ENCODE results near the gene KIAA0040.

DNA sequence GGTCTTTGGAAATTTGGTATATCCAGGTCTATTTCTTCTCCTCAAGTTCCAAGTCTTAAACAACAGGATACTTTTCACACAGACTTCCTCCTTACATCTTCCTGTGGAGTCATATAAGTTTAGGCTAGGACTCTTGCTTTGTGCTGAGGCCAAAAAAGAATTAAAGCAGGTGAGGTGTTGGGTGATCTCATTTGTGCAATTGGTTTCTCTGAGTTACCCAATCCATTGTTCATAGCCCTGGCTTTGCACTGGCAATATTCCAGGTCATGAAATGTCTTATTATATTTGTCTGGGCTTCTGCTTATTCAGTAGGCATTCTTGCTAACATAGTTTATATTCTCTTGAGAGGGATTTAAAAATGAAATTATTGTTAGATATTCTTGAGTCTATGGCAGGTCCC lies 14.1 kb upstream of the KIAA0040 start:
- TF ChIP-seq GABPA (IDR thresholded peaks at IDR 0.05 in 1 of 2, conservative IDR thresholded peaks at IDR 0.05 in 1 of 2), result no peak
- no peak for TF ChIP-seq NR2F2 (IDR thresholded peaks at IDR 0.05)
- no peak for TF ChIP-seq SP1 (IDR thresholded peaks at IDR 0.05)
- TF ChIP-seq, protein P1, sequence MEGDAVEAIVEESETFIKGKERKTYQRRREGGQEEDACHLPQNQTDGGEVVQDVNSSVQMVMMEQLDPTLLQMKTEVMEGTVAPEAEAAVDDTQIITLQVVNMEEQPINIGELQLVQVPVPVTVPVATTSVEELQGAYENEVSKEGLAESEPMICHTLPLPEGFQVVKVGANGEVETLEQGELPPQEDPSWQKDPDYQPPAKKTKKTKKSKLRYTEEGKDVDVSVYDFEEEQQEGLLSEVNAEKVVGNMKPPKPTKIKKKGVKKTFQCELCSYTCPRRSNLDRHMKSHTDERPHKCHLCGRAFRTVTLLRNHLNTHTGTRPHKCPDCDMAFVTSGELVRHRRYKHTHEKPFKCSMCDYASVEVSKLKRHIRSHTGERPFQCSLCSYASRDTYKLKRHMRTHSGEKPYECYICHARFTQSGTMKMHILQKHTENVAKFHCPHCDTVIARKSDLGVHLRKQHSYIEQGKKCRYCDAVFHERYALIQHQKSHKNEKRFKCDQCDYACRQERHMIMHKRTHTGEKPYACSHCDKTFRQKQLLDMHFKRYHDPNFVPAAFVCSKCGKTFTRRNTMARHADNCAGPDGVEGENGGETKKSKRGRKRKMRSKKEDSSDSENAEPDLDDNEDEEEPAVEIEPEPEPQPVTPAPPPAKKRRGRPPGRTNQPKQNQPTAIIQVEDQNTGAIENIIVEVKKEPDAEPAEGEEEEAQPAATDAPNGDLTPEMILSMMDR (IDR thresholded peaks at IDR 0.05; ENCODE audit: low read depth, low read length, missing input control), result no peak
